GM12864 (cell line): Measurements from ENCODE around the gene GNB2.

ENCODE experiments used
- DNase-seq: peaks from one replicate; pipeline ENCODE4 v3.0.0-alpha.2; 2011; ENCODE audit warnings: low read depth
- H3K4me3 ChIP-seq: 2 replicates; pipeline ENCODE4 v1.5.1; 2011; ENCODE audit warnings: mild to moderate bottlenecking, low read depth, low read length, control low read depth
- CTCF ChIP-seq: IDR thresholded peaks from 2 replicates; pipeline ENCODE4 v1.5.1; 2011; ENCODE audit warnings: low read depth, mild to moderate bottlenecking, moderate library complexity, low read length, control low read depth, inconsistent platforms; ENCODE audit errors: missing control alignments

Gene GNB2

GRCh38 chr7:100675105-100675451 is 1.5 kb downstream of the GNB2 start:
- peak overlapping the region; percentile 98 for H3K4me3 ChIP-seq
- TF ChIP-seq CTCF, result no peak
- no peak for DNase-seq

GRCh38 chr7:100675581-100676350 is 2.2 kb downstream of the GNB2 start:
- TF ChIP-seq CTCF, result no peak
- peak overlapping the region; percentile 98 for H3K4me3 ChIP-seq
- peak; percentile 68 for DNase-seq

- H3K4me3 ChIP-seq, result peak overlapping the region; percentile 98
- TF ChIP-seq CTCF, result no peak
- no peak for DNase-seq
Observed at GRCh38 chr7:100676501-100677306, 3.2 kb downstream of the GNB2 start.

DNA sequence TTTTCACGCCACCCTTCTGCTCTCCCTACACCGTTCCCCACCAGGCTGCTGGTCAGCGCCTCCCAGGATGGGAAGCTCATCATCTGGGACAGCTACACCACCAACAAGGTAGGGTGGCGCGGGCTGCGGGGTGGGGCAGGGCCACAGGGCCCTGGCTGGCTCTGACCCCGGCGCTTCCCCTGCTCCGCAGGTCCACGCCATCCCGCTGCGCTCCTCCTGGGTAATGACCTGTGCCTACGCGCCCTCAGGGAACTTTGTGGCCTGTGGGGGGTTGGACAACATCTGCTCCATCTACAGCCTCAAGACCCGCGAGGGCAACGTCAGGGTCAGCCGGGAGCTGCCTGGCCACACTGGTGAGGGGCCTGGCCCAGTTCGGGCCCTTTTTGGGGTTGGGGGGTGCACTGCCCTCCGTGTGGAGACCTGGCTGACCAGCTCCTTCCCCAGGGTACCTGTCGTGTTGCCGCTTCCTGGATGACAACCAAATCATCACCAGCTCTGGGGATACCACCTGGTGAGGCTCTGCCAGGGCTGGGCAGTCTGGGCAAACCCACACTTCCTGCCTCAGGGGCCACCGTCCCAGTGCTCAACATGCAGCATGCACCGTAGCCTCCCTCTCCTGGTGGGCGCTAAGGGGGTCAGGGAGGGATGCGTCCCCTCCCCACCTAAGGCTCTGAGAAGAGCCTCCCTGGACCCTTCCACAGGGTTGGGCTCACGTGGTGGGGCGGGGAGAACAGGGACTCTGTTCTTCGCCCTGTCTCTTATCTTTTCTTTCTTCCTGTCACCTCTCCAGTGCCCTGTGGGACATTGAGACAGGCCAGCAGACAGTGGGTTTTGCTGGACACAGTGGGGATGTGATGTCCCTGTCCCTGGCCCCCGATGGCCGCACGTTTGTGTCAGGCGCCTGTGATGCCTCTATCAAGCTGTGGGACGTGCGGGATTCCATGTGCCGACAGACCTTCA is 4.0 kb downstream of the GNB2 start:
- TF ChIP-seq CTCF, result no peak
- no peak for DNase-seq
- H3K4me3 ChIP-seq, result no peak overlapping the region

- no peak for TF ChIP-seq CTCF
- DNase-seq, result no peak
- no peak overlapping the region for H3K4me3 ChIP-seq
Observed at GRCh38 chr7:100678291-100678984, 4.9 kb downstream of the GNB2 start.
